ENCODE measurements around the gene SLC16A13.
"Not testable (repeated sequence)": the region's sequence is repeated elsewhere in the genome, so short reads cannot be mapped to it uniquely, and the experiment has no call there.

The SLC16A13 gene

DNA sequence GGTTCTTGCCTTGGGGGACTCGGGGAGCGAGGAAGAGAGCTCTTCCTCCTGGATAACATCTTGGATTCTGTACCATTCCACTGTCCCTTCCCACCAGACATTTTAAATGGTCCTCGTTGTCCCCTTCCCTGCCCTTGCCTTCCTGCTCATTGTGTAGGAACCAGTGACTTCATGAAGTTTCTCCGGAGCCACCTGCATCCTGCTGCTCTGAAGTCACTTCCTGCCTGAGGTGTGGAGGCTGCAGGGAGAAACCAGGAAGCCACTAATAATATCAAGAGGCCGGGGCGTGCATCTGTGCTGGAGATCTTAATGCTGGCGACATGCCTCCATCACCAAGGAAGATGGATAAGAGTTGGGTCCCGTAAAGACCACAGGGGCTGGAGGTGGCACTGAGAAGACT lies 6.2 kb upstream of the SLC16A13 start:
- no peak for DNase-seq (ENCODE audit: low read depth in 3 of 3)

DNA sequence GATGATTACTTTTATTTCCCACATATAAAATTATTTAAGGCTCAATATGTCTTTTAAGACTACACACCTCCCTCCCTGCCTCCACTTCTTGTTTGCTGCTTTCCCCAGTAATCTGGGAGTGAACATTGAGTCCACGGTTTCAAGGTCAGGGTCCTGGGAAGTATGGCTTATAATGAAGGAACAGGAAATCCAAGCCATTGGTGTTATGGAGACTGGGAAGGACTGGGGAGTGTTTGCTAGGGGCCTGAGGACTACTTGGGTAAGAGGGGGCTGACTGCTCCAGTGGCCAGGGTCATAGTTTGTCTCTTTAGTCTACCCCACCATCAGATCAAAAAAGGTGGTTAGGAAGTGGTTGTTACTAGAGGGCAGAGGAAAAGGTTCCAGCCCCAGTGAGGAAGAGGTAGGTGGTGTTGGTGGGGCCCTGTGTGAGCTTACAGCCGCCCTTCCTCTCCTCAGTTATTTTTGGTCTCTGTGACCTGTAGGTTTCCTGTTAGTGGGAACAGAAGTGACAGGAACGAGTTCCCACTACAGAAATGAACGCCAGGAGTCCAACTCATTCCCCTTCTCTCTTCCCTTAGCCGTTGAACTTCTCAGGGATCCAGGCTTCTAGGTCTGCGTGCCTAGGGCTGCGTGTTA lies 742 bp upstream of the SLC16A13 start:
- no peak for DNase-seq (ENCODE audit: low read depth in 3 of 3)

DNA sequence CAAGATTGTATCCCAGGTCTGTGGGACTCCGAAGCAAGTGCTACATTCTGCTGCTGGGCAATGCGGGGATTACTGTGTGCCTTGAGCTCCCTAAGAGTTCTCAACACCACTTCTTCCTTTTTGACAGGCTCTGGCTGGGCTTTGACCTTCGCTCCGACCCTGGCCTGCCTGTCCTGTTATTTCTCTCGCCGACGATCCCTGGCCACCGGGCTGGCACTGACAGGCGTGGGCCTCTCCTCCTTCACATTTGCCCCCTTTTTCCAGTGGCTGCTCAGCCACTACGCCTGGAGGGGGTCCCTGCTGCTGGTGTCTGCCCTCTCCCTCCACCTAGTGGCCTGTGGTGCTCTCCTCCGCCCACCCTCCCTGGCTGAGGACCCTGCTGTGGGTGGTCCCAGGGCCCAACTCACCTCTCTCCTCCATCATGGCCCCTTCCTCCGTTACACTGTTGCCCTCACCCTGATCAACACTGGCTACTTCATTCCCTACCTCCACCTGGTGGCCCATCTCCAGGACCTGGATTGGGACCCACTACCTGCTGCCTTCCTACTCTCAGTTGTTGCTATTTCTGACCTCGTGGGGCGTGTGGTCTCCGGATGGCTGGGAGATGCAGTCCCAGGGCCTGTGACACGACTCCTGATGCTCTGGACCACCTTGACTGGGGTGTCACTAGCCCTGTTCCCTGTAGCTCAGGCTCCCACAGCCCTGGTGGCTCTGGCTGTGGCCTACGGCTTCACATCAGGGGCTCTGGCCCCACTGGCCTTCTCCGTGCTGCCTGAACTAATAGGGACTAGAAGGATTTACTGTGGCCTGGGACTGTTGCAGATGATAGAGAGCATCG lies 2.4 kb downstream of the SLC16A13 start:
- DNase-seq (ENCODE audit: low read depth in 3 of 3), result no peak

DNA sequence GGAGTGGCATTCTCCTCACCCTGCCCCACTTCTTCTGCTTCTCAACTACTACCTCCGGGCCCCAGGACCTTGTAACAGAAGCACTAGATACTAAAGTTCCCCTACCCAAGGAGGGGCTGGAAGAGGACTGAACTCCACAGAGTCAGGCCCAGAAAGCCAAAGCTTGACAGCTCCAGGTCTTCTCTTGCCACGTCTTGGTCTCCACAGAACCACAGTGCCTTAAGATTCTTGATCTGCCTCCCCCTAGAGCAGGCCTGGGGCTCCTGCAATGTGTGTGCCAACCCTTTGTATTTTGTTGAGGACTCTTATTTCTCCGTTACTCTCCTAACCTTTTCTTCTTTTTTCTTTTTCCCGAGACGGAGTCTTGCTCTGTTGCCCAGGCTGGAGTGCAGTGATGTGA lies 4.0 kb downstream of the SLC16A13 start:
- no peak for DNase-seq (ENCODE audit: low read depth in 3 of 3)

GRCh38 chr17:7041607-7042500 lies 6.0 kb downstream of the SLC16A13 start:
- no peak for DNase-seq (ENCODE audit: low read depth in 3 of 3)

GRCh38 chr17:7042501-7043181 lies 6.8 kb downstream of the SLC16A13 start:
- no peak for DNase-seq (ENCODE audit: low read depth in 3 of 3)

DNA sequence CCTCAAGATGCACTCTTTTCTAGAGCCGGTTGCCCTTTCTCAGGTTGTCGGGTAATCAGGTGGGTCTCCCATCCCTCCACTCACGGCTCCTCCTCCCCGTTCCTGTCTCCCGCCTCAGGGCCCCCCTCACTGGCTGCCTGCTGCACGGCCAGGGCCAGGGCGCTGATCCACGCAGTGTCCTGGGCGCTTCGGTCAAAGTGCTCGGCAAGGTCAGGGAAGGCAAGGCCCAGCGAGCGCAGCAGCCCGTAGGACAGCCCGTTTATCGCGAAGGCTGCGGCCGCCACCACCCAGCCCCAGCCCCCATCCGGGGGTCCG lies 7.3 kb downstream of the SLC16A13 start:
- no peak for DNase-seq (ENCODE audit: low read depth in 3 of 3)

DNA sequence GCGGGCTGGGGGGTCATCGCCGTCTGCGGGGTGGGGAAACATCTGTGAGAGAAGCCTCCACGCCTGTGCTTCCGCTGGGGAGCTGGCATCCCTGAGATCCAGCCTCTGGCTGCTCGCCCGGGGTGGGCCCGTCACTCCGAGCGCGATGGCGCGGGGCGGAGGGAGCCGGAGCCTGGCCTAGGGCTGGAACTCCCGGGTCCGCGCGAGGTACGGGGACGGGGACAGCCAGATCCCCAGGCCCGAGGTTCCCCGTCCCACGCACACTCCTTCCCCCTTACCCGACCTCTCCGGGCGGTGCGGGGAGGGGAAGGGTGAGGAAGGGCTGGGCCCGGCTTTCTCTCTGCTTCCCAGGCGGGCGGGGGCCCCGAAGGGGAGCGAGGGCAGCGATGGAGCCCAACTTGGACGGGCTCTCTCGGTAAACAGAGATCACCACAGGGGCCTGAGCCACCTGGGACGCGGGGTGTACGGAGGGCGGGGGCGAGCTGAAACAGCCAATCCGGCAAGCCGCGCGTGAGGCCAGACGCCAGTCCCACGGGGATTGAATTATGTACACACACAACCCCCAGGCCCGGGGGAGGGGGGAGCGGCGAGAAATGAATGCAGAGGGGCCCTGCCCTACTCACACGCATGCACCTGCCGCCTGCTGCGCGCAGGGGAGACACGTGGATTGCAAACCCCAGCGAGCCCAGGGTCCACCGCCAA lies 7.8 kb downstream of the SLC16A13 start, which contains the start of gene SLC16A11:
Gene SLC16A11 (minus strand): TSS at position 596 of the 702 bp plus-strand sequence. CDS start 579 bp downstream, at position 17.
- DNase-seq (ENCODE audit: low read depth in 3 of 3), result no peak

DNA sequence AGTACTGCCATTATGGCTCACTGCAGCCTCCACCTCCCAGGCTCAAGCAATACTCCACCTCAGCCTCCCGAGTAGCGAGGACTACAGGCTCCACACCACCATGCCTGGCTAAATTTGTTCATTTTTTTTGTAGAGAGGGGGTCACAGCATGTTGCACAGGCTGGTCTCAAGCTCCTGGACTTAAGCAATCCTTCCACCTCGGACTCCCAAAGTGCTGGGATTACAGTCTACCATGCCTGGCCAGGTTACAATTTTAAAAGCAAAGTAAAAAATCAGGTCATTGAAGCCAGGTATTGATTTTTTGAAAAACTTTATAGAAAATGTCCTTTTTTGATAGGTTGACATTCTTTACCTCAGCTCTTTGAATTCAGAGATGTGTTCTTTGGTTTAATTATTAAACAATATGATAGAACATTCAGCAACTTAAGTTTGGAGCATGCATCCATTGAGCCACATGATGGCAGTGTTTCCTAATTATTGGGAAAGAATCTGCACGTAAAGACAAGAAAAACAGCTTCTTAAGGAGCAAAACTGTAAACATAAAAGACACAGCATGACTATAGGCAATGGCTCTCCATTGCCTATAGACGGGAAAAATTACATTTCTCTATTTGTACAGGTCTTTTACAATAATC lies 9.8 kb downstream of the SLC16A13 start:
- no peak for DNase-seq (ENCODE audit: low read depth in 3 of 3)

DNA sequence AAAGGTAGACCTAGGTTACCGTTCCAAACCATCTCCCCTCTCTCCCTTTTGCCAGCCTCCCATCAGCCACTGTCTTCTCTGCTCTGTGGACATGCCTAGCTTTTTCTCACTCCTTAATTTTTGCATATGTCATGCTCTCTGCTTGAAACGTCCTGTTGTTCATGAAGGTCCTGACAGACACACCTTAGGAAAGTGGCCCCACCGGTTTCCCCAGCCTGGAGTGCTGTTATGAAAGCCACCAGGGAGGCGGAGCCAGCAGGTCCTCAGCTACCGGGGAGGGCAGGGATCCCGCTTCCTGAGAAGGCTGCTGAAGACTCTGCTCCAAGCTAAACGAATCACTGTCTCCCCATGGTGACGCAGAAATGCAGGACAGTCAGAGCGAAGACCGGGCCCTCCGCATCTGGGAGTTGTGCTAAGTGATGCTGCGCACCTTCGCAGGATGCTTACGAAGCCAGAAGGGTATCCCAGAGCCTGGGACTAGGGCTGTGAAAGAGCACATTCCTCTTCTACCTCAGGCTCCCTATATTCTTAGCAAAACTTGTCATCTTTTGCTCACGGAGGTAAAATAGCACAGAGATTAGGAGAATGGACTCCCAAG lies 10.4 kb downstream of the SLC16A13 start:
- no peak for DNase-seq (ENCODE audit: low read depth in 3 of 3)

GRCh38 chr17:7046725-7047397 lies 11.0 kb downstream of the SLC16A13 start:
- peak in 1 of 3 experiments; percentile 58 for DNase-seq (ENCODE audit: low read depth in 3 of 3)

- no peak for DNase-seq (ENCODE audit: low read depth in 3 of 3)
Measured at GRCh38 chr17:7047566-7047965, 11.8 kb downstream of the SLC16A13 start.

- DNase-seq (ENCODE audit: low read depth in 3 of 3), result no peak
Measured at GRCh38 chr17:7048968-7049367, 13.2 kb downstream of the SLC16A13 start.

- not testable (repeated sequence) for DNase-seq (ENCODE audit: low read depth in 3 of 3)
Measured at GRCh38 chr17:7050583-7050982, 14.8 kb downstream of the SLC16A13 start.

- no peak for DNase-seq (ENCODE audit: low read depth in 3 of 3)
Measured at GRCh38 chr17:7056386-7056785, 20.6 kb downstream of the SLC16A13 start.

GRCh38 chr17:7058831-7059447 lies 23.1 kb downstream of the SLC16A13 start:
- DNase-seq (ENCODE audit: low read depth in 3 of 3), result no peak

GRCh38 chr17:7060165-7060891 lies 24.5 kb downstream of the SLC16A13 start:
- DNase-seq (ENCODE audit: low read depth in 3 of 3), result no peak

DNA sequence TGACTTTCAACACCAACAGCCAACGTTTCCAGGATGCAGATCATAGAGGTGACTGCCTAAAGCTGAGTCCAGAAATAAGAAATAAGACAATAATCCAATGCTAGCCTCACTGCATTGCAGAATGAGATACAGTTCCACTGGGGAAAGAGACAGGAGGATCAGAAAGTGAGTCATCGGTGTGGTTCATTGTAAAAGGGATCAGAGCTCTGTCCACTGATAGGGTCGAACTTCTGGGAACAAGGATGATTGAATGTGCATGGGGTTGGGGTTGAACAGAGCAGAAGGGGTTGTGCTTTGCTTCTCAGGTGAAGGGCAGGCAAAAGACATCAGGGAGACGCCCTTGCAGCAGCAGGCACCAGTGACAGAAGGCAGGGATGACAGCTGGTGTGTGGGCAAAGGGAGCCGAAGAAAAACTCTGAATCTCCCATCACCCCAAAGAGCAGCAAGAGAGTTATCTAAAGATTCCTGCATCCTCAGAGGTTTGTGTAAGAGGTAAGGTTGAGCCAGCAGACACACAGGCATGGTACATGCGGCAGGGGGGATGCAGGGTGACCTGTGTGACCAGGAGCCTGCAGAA lies 27.8 kb downstream of the SLC16A13 start:
- DNase-seq (ENCODE audit: low read depth in 3 of 3), result no peak
